Progenitor cell of endocrine pancreas (in vitro differentiated cells): ENCODE data around the gene ABCB6. TPM values are rescaled to one million over a fixed set of nuclear protein-coding genes. Genes with fewer than 3 reads are reported as not detected.

Source experiments
- DNase-seq: peaks from one replicate; pipeline ENCODE4 v3.0.0; 2021; ENCODE audit warnings: low spot score; ENCODE audit not compliant: unreplicated experiment
- H3K27ac Mint-ChIP-seq: 2 replicates; pipeline ENCODE4 v1.8.0; 2021; ENCODE audit warnings: mild to moderate bottlenecking, moderate library complexity, mixed read lengths
- H3K27me3 Mint-ChIP-seq: 2 replicates; pipeline ENCODE4 v1.8.0; 2021; ENCODE audit warnings: mixed read lengths
- H3K36me3 Mint-ChIP-seq: 2 replicates; pipeline ENCODE4 v1.8.0; 2022; ENCODE audit warnings: mixed read lengths; ENCODE audit not compliant: insufficient read depth
- H3K4me1 Mint-ChIP-seq: 2 replicates; pipeline ENCODE4 v1.8.0; 2021; ENCODE audit warnings: low read depth, mixed read lengths
- H3K4me3 Mint-ChIP-seq: 2 replicates; pipeline ENCODE4 v1.8.0; 2021; ENCODE audit warnings: low read depth, mild to moderate bottlenecking, moderate library complexity, mixed read lengths
- H3K9me3 Mint-ChIP-seq: 2 replicates; pipeline ENCODE4 v1.8.0; 2021; ENCODE audit warnings: low read depth, mixed read lengths
- total RNA-seq: library from RNA; stranded (reverse); gene quantifications from 2 replicates; pipeline ENCODE4 v1.2.1, GENCODE V29; 2021
- TF ChIP-seq, protein P1 (sequence below): fragments of 200-600 bp; sonication (generic); IDR thresholded peaks from one replicate; pipeline ENCODE4 v1.5.0; 2021; ENCODE audit warnings: antibody characterized with exemption, mild to moderate bottlenecking; ENCODE audit not compliant: unreplicated experiment

Gene ABCB6
- total RNA-seq, 1 donor from 2014 or later = 26.7 TPM

DNA sequence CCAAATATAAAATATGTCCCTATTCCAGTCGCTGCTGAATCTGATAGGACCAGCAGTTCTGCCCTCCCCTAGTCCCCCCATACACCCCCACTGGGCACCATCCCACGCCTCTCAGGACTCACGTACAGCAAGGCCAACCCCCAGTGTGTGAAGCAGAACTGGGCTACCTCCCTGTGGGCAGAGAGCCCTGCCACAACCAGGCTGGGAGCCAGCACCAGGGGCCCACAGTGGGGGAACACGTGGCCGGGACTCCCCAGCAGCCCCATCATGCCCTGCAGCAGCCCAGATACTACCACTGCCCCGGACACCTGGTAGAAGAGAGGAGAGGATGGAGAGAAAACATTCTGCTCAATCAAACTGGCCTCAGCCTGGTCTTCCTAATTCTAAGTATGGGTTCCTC, 50.2 kb downstream of the ABCB6 start:
- Mint-ChIP-seq H3K36me3 (no peaks in the 10 kb centered on the region), H3K4me3 (no peak overlapping the region), H3K4me1 (no peaks in the 10 kb centered on the region), H3K9me3 (no peaks in the 10 kb centered on the region), H3K27ac (no peak overlapping the region), H3K27me3 (no peaks in the 10 kb centered on the region)
- TF ChIP-seq, protein P1, sequence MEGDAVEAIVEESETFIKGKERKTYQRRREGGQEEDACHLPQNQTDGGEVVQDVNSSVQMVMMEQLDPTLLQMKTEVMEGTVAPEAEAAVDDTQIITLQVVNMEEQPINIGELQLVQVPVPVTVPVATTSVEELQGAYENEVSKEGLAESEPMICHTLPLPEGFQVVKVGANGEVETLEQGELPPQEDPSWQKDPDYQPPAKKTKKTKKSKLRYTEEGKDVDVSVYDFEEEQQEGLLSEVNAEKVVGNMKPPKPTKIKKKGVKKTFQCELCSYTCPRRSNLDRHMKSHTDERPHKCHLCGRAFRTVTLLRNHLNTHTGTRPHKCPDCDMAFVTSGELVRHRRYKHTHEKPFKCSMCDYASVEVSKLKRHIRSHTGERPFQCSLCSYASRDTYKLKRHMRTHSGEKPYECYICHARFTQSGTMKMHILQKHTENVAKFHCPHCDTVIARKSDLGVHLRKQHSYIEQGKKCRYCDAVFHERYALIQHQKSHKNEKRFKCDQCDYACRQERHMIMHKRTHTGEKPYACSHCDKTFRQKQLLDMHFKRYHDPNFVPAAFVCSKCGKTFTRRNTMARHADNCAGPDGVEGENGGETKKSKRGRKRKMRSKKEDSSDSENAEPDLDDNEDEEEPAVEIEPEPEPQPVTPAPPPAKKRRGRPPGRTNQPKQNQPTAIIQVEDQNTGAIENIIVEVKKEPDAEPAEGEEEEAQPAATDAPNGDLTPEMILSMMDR = no peak
- no peak for DNase-seq

DNA sequence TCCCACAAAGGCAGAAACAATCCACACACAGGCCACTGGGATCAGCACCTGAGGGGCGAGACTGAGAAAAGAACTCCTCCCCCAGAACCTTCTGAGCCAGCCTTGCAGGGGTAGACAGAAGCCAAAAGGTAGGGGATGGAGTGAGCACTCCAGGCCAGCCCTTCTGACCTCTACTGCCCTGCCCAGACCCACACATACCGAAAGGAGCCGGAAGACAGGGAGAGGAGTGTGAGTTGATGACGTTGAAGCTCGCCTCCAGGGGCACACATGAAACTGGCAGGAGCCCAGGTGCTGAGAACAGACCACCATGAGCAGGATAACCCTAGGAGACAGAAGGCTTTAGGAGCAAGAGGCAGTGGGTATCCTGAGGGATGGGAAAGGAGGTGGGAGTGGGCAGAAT, 50.8 kb downstream of the ABCB6 start:
- no peak for DNase-seq

DNA sequence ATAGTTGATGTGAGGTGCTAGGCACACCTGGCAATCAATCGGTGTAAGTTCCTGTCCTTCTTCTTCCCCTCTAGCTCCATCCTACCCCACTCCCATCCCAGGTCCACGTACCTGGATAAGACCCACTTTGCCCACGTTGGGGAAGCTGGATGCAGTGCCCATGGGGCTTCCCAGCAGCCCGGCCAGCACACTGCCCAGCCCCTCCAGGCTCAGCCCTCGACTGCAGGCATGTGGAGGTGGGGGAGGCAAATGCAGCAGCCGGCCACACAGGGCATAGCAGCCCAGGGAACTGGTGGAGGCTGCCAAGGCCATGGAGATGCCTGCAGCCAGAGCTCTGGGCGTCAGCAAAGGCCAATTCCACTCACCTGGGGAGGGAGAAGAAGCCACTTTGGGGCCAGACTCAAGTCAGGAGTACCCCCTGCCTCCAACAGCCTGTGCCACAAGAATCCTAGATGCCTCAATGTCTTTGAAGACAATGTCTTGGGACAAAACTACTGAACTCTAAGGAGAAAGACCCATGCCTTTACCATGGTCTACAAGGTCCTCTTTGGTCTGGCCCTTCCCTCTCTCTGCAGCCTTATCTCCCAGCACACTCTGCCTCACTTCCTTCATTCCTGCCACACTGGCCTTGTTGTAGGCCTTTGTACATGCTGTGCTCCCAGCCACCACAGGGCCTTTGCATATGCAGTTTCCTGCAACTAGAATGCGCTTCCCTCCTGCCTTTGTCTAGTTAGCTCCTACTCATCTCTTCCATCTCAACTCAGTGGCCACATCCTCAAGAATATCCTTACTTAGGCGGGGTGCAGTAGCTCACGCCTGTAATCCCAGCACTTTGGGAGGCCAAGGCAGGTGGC, 53.5 kb downstream of the ABCB6 start:
- TF ChIP-seq, protein P1 = no peak
- Mint-ChIP-seq H3K27ac (no peak overlapping the region), H3K9me3 (no peaks in the 10 kb centered on the region), H3K27me3 (peaks cover 4% of the 10 kb centered on the region), H3K36me3 (no peaks in the 10 kb centered on the region), H3K4me1 (peaks cover 3% of the 10 kb centered on the region), H3K4me3 (no peak overlapping the region)
- DNase-seq = no peak

More for the DNA sequence above, 50.8 kb downstream of the ABCB6 start:
- Mint-ChIP-seq H3K27ac (no peak overlapping the region), H3K36me3 (no peaks in the 10 kb centered on the region), H3K9me3 (no peaks in the 10 kb centered on the region), H3K27me3 (peaks cover under 1% of the 10 kb centered on the region), H3K4me3 (no peak overlapping the region), H3K4me1 (no peaks in the 10 kb centered on the region)
- TF ChIP-seq, protein P1 = no peak

DNA sequence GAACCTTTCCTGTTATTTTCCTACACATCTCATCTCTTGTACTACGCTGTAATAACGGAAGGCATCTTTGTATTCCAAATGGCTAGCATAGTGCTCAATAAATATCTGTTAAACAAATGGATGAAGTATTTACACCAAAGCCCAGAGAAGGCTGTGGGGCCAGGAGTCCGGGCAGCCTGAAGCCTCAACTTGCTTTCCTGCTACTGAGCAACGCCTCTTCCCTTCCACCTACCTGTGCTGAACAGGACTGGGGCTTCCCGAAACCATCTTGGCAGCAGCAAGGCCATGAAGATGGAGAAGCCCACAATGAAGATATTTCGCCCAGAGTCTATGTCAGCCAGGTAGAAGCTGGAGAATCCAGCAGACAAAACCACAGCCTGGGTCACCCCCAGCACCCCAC, 55.6 kb downstream of the ABCB6 start:
- no peaks in the 10 kb centered on the region for H3K36me3 Mint-ChIP-seq
- TF ChIP-seq, protein P1 = no peak
- H3K27ac Mint-ChIP-seq = no peak overlapping the region
- peaks cover 5% of the 10 kb centered on the region for H3K4me1 Mint-ChIP-seq
- no peaks in the 10 kb centered on the region for H3K9me3 Mint-ChIP-seq
- H3K27me3 Mint-ChIP-seq = peaks cover 7% of the 10 kb centered on the region
- no peak overlapping the region for H3K4me3 Mint-ChIP-seq
- DNase-seq = no peak

DNA sequence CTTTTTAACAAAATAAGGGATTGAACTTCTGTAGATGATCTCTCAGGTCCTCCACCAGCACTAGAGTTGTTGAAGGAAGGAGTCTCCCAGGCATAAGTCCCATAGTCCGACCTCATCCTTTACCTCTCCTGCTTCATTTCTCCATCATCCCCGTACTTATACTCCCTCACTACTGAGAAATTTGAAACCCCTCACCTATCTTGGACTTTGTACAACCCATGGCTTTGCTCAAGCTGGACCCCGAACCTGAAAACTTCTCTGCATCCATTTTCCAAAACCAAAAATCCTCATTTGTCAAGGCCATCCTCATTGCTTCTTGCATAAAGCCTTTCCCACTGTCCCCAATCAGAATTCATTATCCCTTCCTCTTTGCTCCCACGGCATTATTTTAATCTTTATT, 57.7 kb downstream of the ABCB6 start:
- H3K9me3 Mint-ChIP-seq = no peaks in the 10 kb centered on the region
- no peak overlapping the region for H3K27ac Mint-ChIP-seq
- no peak for DNase-seq
- H3K4me1 Mint-ChIP-seq = peaks cover 5% of the 10 kb centered on the region
- peak overlapping the region; percentile 89 for H3K4me3 Mint-ChIP-seq
- TF ChIP-seq, protein P1 = no peak
- peaks cover 3% of the 10 kb centered on the region for H3K36me3 Mint-ChIP-seq
- H3K27me3 Mint-ChIP-seq = peaks cover 7% of the 10 kb centered on the region
